GM12874 (cell line): ENCODE measurements around the gene ICE1.
A peak's percentile ranks its signal among the peaks of the same experiment; 100 is the strongest.

Experiments
- CTCF ChIP-seq: IDR thresholded peaks from 2 replicates; pipeline ENCODE4 v1.5.1; 2011; ENCODE audit warnings: low read depth, mild to moderate bottlenecking, control low read depth, low read length, moderate library complexity; ENCODE audit not compliant: insufficient read depth

The ICE1 gene

GRCh38 chr5:5414999-5415398 lies 7.5 kb upstream of the ICE1 start:
- no peak for TF ChIP-seq CTCF

GRCh38 chr5:5416733-5417132 lies 5.7 kb upstream of the ICE1 start:
- no peak for TF ChIP-seq CTCF

- no peak for TF ChIP-seq CTCF
Observed at GRCh38 chr5:5418006-5418405, 4.5 kb upstream of the ICE1 start.

- TF ChIP-seq CTCF, result no peak
Observed at GRCh38 chr5:5418764-5419163, 3.7 kb upstream of the ICE1 start.

- peak; percentile 44; the same call in 1 of the 2 replicates for TF ChIP-seq CTCF
Observed at GRCh38 chr5:5419291-5420210, 2.9 kb upstream of the ICE1 start.

GRCh38 chr5:5420251-5420650 lies 2.2 kb upstream of the ICE1 start:
- TF ChIP-seq CTCF, result no peak

- no peak for TF ChIP-seq CTCF
Observed at GRCh38 chr5:5421149-5421960, 1.1 kb upstream of the ICE1 start.
